ENCODE measurements around the gene LILRB3.
A peak's percentile ranks its signal among the peaks of the same experiment; 100 is the strongest.
"Not testable (repeated sequence)": the region's sequence is repeated elsewhere in the genome, so short reads cannot be mapped to it uniquely, and the experiment has no call there.

The LILRB3 gene

GRCh38 chr19:54197121-54197520, 25.7 kb downstream of the LILRB3 start:
- Mint-ChIP-seq H3K4me3 (no peak overlapping the region), H3K36me3 (peaks cover 6% of the 10 kb centered on the region), H3K9me3 (no peaks in the 10 kb centered on the region), H3K4me1 (peaks cover 7% of the 10 kb centered on the region), H3K27me3 (no peaks in the 10 kb centered on the region), H3K27ac (no peak overlapping the region)
- ATAC-seq (ENCODE audit: low read depth) (no peak), DNase-seq (ENCODE audit: low spot score in 2 of 2) (no peak)

GRCh38 chr19:54196536-54196935, 26.3 kb downstream of the LILRB3 start:
- H3K27ac Mint-ChIP-seq = no peak overlapping the region
- DNase-seq (ENCODE audit: low spot score in 2 of 2) (no peak), ATAC-seq (ENCODE audit: low read depth) (no peak)
- H3K36me3 Mint-ChIP-seq = peaks cover 6% of the 10 kb centered on the region
- H3K4me3 Mint-ChIP-seq = no peak overlapping the region
- H3K27me3 Mint-ChIP-seq = no peaks in the 10 kb centered on the region
- no peaks in the 10 kb centered on the region for H3K9me3 Mint-ChIP-seq
- peaks cover 6% of the 10 kb centered on the region for H3K4me1 Mint-ChIP-seq

- H3K36me3 Mint-ChIP-seq; H3K4me3 Mint-ChIP-seq; H3K27ac Mint-ChIP-seq; H3K27me3 Mint-ChIP-seq; H3K9me3 Mint-ChIP-seq; DNase-seq (ENCODE audit: low spot score in 2 of 2); ATAC-seq (ENCODE audit: low read depth); H3K4me1 Mint-ChIP-seq: not testable (repeated sequence)
Measured at GRCh38 chr19:54194463-54194862, 28.3 kb downstream of the LILRB3 start.

GRCh38 chr19:54193011-54193410, 29.8 kb downstream of the LILRB3 start:
- H3K9me3 Mint-ChIP-seq = no peaks in the 10 kb centered on the region
- peaks cover 7% of the 10 kb centered on the region for H3K4me1 Mint-ChIP-seq
- no peaks in the 10 kb centered on the region for H3K27me3 Mint-ChIP-seq
- H3K27ac Mint-ChIP-seq = no peak overlapping the region
- peak overlapping the region; percentile 34 for H3K4me3 Mint-ChIP-seq
- H3K36me3 Mint-ChIP-seq = peaks cover 6% of the 10 kb centered on the region
- DNase-seq (ENCODE audit: low spot score in 2 of 2) (no peak), ATAC-seq (ENCODE audit: low read depth) (no peak)

GRCh38 chr19:54191811-54192453, 30.9 kb downstream of the LILRB3 start:
- no peak for ATAC-seq (ENCODE audit: low read depth)
- peak overlapping the region; percentile 95 for H3K4me3 Mint-ChIP-seq

GRCh38 chr19:54191011-54191810, 31.6 kb downstream of the LILRB3 start, which contains the start of gene TSEN34:
TSS of gene TSEN34 (plus strand) at chr19:54191308. CDS start at chr19:54191365, 57 bp downstream.
- peaks cover 11% of the 10 kb centered on the region for H3K36me3 Mint-ChIP-seq
- H3K4me1 Mint-ChIP-seq = peaks cover 17% of the 10 kb centered on the region
- H3K27me3 Mint-ChIP-seq = no peaks in the 10 kb centered on the region
- peak within 1 kb of the TSS; percentile 100 for H3K27ac Mint-ChIP-seq
- H3K4me3 Mint-ChIP-seq = peak within 1 kb of the TSS; percentile 95
- DNase-seq (ENCODE audit: low spot score in 2 of 2) (peak; percentile 91 to 94), ATAC-seq (ENCODE audit: low read depth) (peak; percentile 28)
- H3K9me3 Mint-ChIP-seq = no peaks in the 10 kb centered on the region

More at GRCh38 chr19:54191811-54192453, 30.9 kb downstream of the LILRB3 start:
- Mint-ChIP-seq H3K27ac (no peak overlapping the region), H3K9me3 (no peaks in the 10 kb centered on the region), H3K27me3 (no peaks in the 10 kb centered on the region), H3K36me3 (peaks cover 8% of the 10 kb centered on the region), H3K4me1 (peaks cover 17% of the 10 kb centered on the region)
- DNase-seq (ENCODE audit: low spot score in 2 of 2) = no peak

GRCh38 chr19:54190503-54191010, 32.2 kb downstream of the LILRB3 start:
- ATAC-seq (ENCODE audit: low read depth) (peak; percentile 57), DNase-seq (ENCODE audit: low spot score in 2 of 2) (peak; percentile 99 to 100)
- Mint-ChIP-seq H3K4me1 (peaks cover 17% of the 10 kb centered on the region), H3K36me3 (peaks cover 11% of the 10 kb centered on the region), H3K27me3 (no peaks in the 10 kb centered on the region), H3K27ac (peak overlapping the region; percentile 100), H3K4me3 (peak overlapping the region; percentile 95), H3K9me3 (no peaks in the 10 kb centered on the region)

GRCh38 chr19:54189735-54190502, 32.9 kb downstream of the LILRB3 start:
- ATAC-seq (ENCODE audit: low read depth) = peak; percentile 48
- Mint-ChIP-seq H3K36me3 (peaks cover 10% of the 10 kb centered on the region), H3K27me3 (no peaks in the 10 kb centered on the region), H3K4me1 (peaks cover 17% of the 10 kb centered on the region), H3K4me3 (peak overlapping the region; percentile 95), H3K9me3 (no peaks in the 10 kb centered on the region), H3K27ac (peak overlapping the region; percentile 100)
- DNase-seq (ENCODE audit: low spot score in 2 of 2) = peak; percentile 99 to 100

GRCh38 chr19:54189145-54189734, 33.6 kb downstream of the LILRB3 start, which contains the start of gene MBOAT7:
TSS of gene MBOAT7 (minus strand) at chr19:54189580. CDS start at chr19:54188508, 1,072 bp downstream.
- Mint-ChIP-seq H3K9me3 (no peaks in the 10 kb centered on the region), H3K27ac (peak within 1 kb of the TSS; percentile 100), H3K27me3 (no peaks in the 10 kb centered on the region), H3K4me1 (peaks cover 17% of the 10 kb centered on the region), H3K4me3 (peak within 1 kb of the TSS; percentile 95), H3K36me3 (peaks cover 9% of the 10 kb centered on the region)
- peak; percentile 3 for ATAC-seq (ENCODE audit: low read depth)
- no peak for DNase-seq (ENCODE audit: low spot score in 2 of 2)

- peaks cover 17% of the 10 kb centered on the region for H3K4me1 Mint-ChIP-seq
- peaks cover 10% of the 10 kb centered on the region for H3K36me3 Mint-ChIP-seq
Measured at GRCh38 chr19:54188215-54188871, 34.5 kb downstream of the LILRB3 start.

GRCh38 chr19:54186934-54187381, 35.8 kb downstream of the LILRB3 start:
- peaks cover 15% of the 10 kb centered on the region for H3K4me1 Mint-ChIP-seq
- no peaks in the 10 kb centered on the region for H3K9me3 Mint-ChIP-seq
- H3K27ac Mint-ChIP-seq = peak overlapping the region; percentile 25
- DNase-seq (ENCODE audit: low spot score in 2 of 2) (no peak), ATAC-seq (ENCODE audit: low read depth) (no peak)
- H3K4me3 Mint-ChIP-seq = peak overlapping the region; percentile 95
- no peaks in the 10 kb centered on the region for H3K27me3 Mint-ChIP-seq
- H3K36me3 Mint-ChIP-seq = peaks cover 8% of the 10 kb centered on the region

More at GRCh38 chr19:54188215-54188871, 34.5 kb downstream of the LILRB3 start:
- no peaks in the 10 kb centered on the region for H3K9me3 Mint-ChIP-seq
- H3K27ac Mint-ChIP-seq = peak overlapping the region; percentile 64
- H3K27me3 Mint-ChIP-seq = no peaks in the 10 kb centered on the region
- no peak for ATAC-seq (ENCODE audit: low read depth)
- no peak for DNase-seq (ENCODE audit: low spot score in 2 of 2)
- peak overlapping the region; percentile 95 for H3K4me3 Mint-ChIP-seq

- no peak for DNase-seq (ENCODE audit: low spot score in 2 of 2)
- peaks cover 10% of the 10 kb centered on the region for H3K4me1 Mint-ChIP-seq
- no peak overlapping the region for H3K4me3 Mint-ChIP-seq
- no peaks in the 10 kb centered on the region for H3K9me3 Mint-ChIP-seq
- no peak for ATAC-seq (ENCODE audit: low read depth)
- no peaks in the 10 kb centered on the region for H3K27me3 Mint-ChIP-seq
- no peak overlapping the region for H3K27ac Mint-ChIP-seq
- H3K36me3 Mint-ChIP-seq = peaks cover 9% of the 10 kb centered on the region
Measured at GRCh38 chr19:54186351-54186750, 36.5 kb downstream of the LILRB3 start.

- Mint-ChIP-seq H3K36me3 (peaks cover 12% of the 10 kb centered on the region), H3K4me1 (peaks cover 14% of the 10 kb centered on the region), H3K27me3 (no peaks in the 10 kb centered on the region), H3K27ac (no peak overlapping the region), H3K4me3 (no peak overlapping the region), H3K9me3 (no peaks in the 10 kb centered on the region)
- DNase-seq (ENCODE audit: low spot score in 2 of 2) = no peak
- ATAC-seq (ENCODE audit: low read depth) = no peak
Measured at GRCh38 chr19:54183431-54183830, 39.4 kb downstream of the LILRB3 start.
